Panc1 (cell line): ENCODE data around the gene HJURP. TPM values are rescaled to one million over a fixed set of nuclear protein-coding genes. Genes with fewer than 3 reads are reported as not detected.

Experiments used
- ATAC-seq: fragments of 200-7000 bp; cut with Tn5 transposase; 2 replicates; pipeline ENCODE4 v1.9.1; 2020; ENCODE audit warnings: mild to moderate bottlenecking, moderate library complexity
- BruUV-seq: library from RNA; stranded (reverse); fragments of 400-500 nt; replicated peaks from 2 replicates; lab custom pipeline; 2021; lab: Mats Ljungman, UMichigan
- CTCF ChIA-PET: fragments of 300-600 bp; sonication (Branson Sonifier 250); formaldehyde crosslinking; loops from one replicate; lab custom pipeline; 2022; ENCODE audit warnings: antibody characterized with exemption; lab: Charles Lee
- POLR2A ChIA-PET: fragments of 300-600 bp; sonication (Branson Sonifier 250); formaldehyde crosslinking; loops from one replicate; lab custom pipeline; 2022; ENCODE audit warnings: antibody characterized with exemption; lab: Charles Lee
- DNase-seq: peaks from one replicate; pipeline ENCODE4 v3.0.0-alpha.2; 2010; ENCODE audit warnings: low read depth, low spot score
- H3K27ac ChIP-seq: 2 replicates; pipeline ENCODE4 v1.5.1; 2011; ENCODE audit warnings: mild to moderate bottlenecking, low read length, inconsistent platforms
- H3K27me3 ChIP-seq: fragments of 200-500 bp; sonication (Bioruptor generic); 2 replicates; pipeline ENCODE4 v1.6.0; 2014; ENCODE audit warnings: low read length, inconsistent platforms; ENCODE audit not compliant: control insufficient read depth, insufficient read depth
- H3K36me3 ChIP-seq: fragments of 200-500 bp; sonication (Bioruptor generic); 2 replicates; pipeline ENCODE4 v1.5.1; 2014; ENCODE audit warnings: inconsistent platforms, mild to moderate bottlenecking, low read length, moderate library complexity; ENCODE audit not compliant: control insufficient read depth, insufficient read depth
- H3K4me1 ChIP-seq: 2 replicates; pipeline ENCODE4 v1.5.1; 2011; ENCODE audit warnings: inconsistent platforms, mild to moderate bottlenecking, low read length, moderate library complexity; ENCODE audit not compliant: control insufficient read depth, insufficient read depth
- H3K4me3 ChIP-seq, 2 experiments: 2 replicates each; pipeline ENCODE4 v1.5.1; 2011 to 2012; ENCODE audit warnings: low read depth in 2 of 2, low read length in 2 of 2, mild to moderate bottlenecking in 2 of 2, inconsistent platforms in 1 of 2, moderate library complexity in 1 of 2
- H3K9me3 ChIP-seq: fragments of 200-500 bp; sonication (Bioruptor generic); 2 replicates; pipeline ENCODE4 v1.5.1; 2014; ENCODE audit warnings: low read depth, mild to moderate bottlenecking, inconsistent platforms, low read length, moderate library complexity; ENCODE audit not compliant: control insufficient read depth, insufficient read depth
- CTCF ChIP-seq: fragments of 450-650 bp; IDR thresholded peaks from 2 replicates; pipeline ENCODE4 v1.5.1; 2017; ENCODE audit warnings: mild to moderate bottlenecking
- POLR2AphosphoS5 ChIP-seq: IDR thresholded peaks from 2 replicates; pipeline ENCODE4 v1.6.1; 2012; ENCODE audit warnings: mild to moderate bottlenecking, low read depth, low read length, moderate library complexity
- REST ChIP-seq, 2 experiments: IDR thresholded peaks; 2 replicates each; pipeline ENCODE4 v1.6.1; 2011 to 2012; ENCODE audit warnings: low read depth in 2 of 2, control low read depth in 1 of 2, low read length in 1 of 2, mild to moderate bottlenecking in 1 of 2, moderate library complexity in 1 of 2; ENCODE audit not compliant: insufficient read depth in 1 of 2
- SIN3A ChIP-seq: IDR thresholded peaks from 2 replicates; pipeline ENCODE4 v1.6.1; 2012; ENCODE audit warnings: low read depth, mild to moderate bottlenecking, low read length, moderate library complexity, borderline replicate concordance; ENCODE audit not compliant: insufficient read depth
- TCF7L2 ChIP-seq: IDR thresholded peaks from 2 replicates; pipeline ENCODE4 v1.6.1; 2011; ENCODE audit warnings: mild to moderate bottlenecking, low read depth, low read length, inconsistent platforms
- in situ Hi-C: cut with HindIII; loops from 2 replicates; pipeline ENCODE4 v1.10.0; 2016; ENCODE audit warnings: low sequenced_read_pairs, low pct_unique_long_range_greater_than_20kb
- intact Hi-C: fragments of 100-400 bp; cut with micrococcal nuclease; formaldehyde crosslinking; loops from one replicate; pipeline ENCODE4 v1.10.0; 2022; ENCODE audit not compliant: unreplicated experiment
- total RNA-seq: library from RNA; stranded (reverse); gene quantifications from one replicate; pipeline ENCODE4 v1.2.1, GENCODE V29; 2021; ENCODE audit not compliant: unreplicated experiment

The HJURP gene
- total RNA-seq, 1 experiment from 2014 or later: 87.0 TPM

DNA sequence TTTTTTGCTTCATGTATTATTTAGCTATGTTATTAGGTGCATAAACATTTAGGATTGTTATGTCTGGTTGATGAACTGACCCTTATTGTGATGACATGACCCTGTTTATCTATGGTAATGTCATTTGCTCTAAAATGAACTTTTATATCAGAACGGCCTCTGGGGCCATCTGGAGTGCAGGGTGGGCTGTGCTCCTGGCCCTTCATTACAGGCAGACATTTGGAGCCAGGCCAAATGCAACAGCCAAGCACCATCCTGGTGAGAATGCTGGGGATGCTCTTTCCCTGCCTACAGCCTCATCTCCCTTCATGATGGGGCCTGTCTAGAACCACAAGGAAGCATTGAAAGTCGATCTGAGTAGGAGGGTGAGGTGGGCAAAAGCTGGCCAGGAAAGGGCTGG, 38.0 kb downstream of the HJURP start:
- no peaks in the 10 kb centered on the region for H3K27me3 ChIP-seq
- H3K4me1 ChIP-seq: no peaks in the 10 kb centered on the region
- ChIA-PET CTCF (no interaction called here), POLR2A (interaction anchor here (0.6 kb wide), 1 partner anchor 306 kb away, joined by 4 read pairs; no protein-coding TSS in a partner anchor)
- H3K9me3 ChIP-seq: no peaks in the 10 kb centered on the region
- intact Hi-C loops (no loop called here), in situ Hi-C loops (no loop called here)
- DNase-seq: no peak
- no peak for ATAC-seq
- H3K4me3 ChIP-seq: no peak overlapping the region
- no TSS peak for BruUV-seq
- H3K27ac ChIP-seq: no peak overlapping the region
- no peak for TF ChIP-seq TCF7L2
- no peak for TF ChIP-seq POLR2AphosphoS5
- no peak for TF ChIP-seq CTCF
- no peak for TF ChIP-seq SIN3A
- no peak for TF ChIP-seq REST (IDR thresholded peaks at IDR 0.05; ENCODE audit: insufficient read depth in 1 of 2, low read depth in 2 of 2, low read length in 1 of 2)
- no peaks in the 10 kb centered on the region for H3K36me3 ChIP-seq

GRCh38 chr2:233815861-233816260, 38.5 kb downstream of the HJURP start:
- H3K36me3 ChIP-seq: no peaks in the 10 kb centered on the region
- TF ChIP-seq POLR2AphosphoS5: no peak
- no peak for TF ChIP-seq REST (IDR thresholded peaks at IDR 0.05; ENCODE audit: insufficient read depth in 1 of 2, low read depth in 2 of 2, low read length in 1 of 2)
- ATAC-seq: no peak
- no peak overlapping the region for H3K4me3 ChIP-seq
- H3K4me1 ChIP-seq: no peaks in the 10 kb centered on the region
- no peaks in the 10 kb centered on the region for H3K27me3 ChIP-seq
- no TSS peak for BruUV-seq
- no peaks in the 10 kb centered on the region for H3K9me3 ChIP-seq
- intact Hi-C loops: no loop called here
- CTCF ChIA-PET: no interaction called here
- POLR2A ChIA-PET: interaction anchor here (0.6 kb wide), 1 partner anchor 306 kb away, joined by 4 read pairs; no protein-coding TSS in a partner anchor
- no peak for DNase-seq
- H3K27ac ChIP-seq: no peak overlapping the region
- in situ Hi-C loops: no loop called here
